Hematopoietic multipotent progenitor cell treated with erythropoietin and hydrocortisone succinate and interleukin-3 and kit ligand, for 8 days (in vitro differentiated cells): Measurements from ENCODE around the gene ZGPAT.

Experiments
- DNase-seq: peaks from one replicate; pipeline ENCODE4 v3.0.0-alpha.2; 2015

Gene ZGPAT

GRCh38 chr20:63693733-63694583 lies 13.9 kb upstream of the ZGPAT start:
- DNase-seq = no peak

DNA sequence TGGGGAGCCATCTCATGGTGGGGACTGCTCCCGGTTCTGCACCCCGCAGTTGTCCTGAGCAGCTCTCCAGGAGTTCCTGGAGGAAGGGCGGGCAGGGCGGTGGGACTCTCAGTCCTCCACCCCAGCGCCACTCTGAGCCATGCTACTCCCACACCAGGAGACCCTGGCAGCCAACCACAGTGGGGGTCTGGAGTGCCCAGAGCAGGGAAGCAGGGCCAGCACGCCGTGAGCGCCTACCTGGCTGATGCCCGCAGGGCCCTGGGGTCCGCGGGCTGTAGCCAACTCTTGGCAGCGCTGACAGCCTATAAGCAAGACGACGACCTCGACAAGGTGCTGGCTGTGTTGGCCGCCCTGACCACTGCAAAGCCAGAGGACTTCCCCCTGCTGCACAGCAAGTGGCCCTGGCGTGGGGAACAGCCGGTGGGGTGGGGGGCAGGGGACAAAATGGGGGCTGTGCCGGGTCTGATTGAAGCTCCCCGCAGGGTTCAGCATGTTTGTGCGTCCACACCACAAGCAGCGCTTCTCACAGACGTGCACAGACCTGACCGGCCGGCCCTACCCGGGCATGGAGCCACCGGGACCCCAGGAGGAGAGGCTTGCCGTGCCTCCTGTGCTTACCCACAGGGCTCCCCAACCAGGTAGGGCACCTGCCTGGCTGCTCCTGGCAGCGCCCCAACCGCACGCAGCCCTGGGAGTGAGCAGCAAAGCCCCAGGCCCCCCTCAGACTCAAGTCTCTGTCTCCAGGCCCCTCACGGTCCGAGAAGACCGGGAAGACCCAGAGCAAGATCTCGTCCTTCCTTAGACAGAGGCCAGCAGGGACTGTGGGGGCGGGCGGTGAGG lies 13.0 kb upstream of the ZGPAT start:
- no peak for DNase-seq

- DNase-seq = no peak
Measured at GRCh38 chr20:63695424-63696305, 12.2 kb upstream of the ZGPAT start.

GRCh38 chr20:63696306-63696627 lies 11.6 kb upstream of the ZGPAT start:
- DNase-seq = peak; percentile 19

DNA sequence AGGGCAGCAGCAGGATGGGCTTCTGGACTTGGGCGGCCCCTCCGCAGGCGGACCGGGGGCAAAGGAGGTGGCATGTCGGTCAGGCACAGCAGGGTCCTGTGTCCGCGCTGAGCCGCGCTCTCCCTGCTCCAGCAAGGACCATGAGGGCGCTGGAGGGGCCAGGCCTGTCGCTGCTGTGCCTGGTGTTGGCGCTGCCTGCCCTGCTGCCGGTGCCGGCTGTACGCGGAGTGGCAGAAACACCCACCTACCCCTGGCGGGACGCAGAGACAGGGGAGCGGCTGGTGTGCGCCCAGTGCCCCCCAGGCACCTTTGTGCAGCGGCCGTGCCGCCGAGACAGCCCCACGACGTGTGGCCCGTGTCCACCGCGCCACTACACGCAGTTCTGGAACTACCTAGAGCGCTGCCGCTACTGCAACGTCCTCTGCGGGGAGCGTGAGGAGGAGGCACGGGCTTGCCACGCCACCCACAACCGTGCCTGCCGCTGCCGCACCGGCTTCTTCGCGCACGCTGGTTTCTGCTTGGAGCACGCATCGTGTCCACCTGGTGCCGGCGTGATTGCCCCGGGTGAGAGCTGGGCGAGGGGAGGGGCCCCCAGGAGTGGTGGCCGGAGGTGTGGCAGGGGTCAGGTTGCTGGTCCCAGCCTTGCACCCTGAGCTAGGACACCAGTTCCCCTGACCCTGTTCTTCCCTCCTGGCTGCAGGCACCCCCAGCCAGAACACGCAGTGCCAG lies 11.0 kb upstream of the ZGPAT start, which contains the start of gene TNFRSF6B:
TNFRSF6B (plus strand) TSS at position 25 of the 729 bp plus-strand sequence; CDS start at position 141, 116 bp downstream.
- no peak for DNase-seq

- DNase-seq = no peak
Measured at GRCh38 chr20:63697357-63697867, 10.4 kb upstream of the ZGPAT start.

- no peak for DNase-seq
Measured at GRCh38 chr20:63697868-63698545, 9.8 kb upstream of the ZGPAT start.

DNA sequence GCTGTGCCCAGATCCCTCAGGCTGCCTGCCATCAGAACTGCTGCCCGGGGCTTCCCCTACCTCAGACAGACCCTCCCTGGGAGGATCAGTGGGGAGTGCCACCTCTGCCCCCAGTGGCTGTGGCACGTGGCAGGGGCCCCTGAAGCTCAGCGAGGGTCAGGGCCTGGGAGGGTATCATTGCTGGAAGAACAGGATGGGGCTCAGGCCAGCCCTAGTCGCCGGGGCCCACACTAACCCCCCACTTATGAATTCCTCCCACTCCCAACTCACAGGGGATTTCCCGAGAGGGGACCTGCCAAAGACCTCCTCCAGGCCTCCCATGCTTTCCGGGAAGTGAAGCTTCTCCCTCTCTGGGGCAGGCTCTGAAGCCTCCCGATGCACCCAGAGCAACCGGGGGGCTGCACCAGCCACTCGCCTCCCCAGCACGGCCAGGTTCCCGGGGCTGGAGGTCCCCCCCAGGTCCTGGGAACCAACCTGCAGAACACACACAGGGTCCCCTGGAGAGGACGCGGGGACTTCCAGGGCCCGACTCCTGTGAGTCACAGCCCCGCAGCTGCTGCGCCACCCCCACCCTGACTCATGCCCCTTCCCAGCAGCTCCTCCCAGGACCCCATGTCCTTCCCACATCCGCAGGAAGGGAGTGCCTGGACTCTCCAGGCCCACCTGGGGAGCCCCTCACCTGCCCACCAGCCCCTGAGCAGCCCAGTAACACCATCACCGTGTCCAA lies 8.9 kb upstream of the ZGPAT start:
- no peak for DNase-seq

DNA sequence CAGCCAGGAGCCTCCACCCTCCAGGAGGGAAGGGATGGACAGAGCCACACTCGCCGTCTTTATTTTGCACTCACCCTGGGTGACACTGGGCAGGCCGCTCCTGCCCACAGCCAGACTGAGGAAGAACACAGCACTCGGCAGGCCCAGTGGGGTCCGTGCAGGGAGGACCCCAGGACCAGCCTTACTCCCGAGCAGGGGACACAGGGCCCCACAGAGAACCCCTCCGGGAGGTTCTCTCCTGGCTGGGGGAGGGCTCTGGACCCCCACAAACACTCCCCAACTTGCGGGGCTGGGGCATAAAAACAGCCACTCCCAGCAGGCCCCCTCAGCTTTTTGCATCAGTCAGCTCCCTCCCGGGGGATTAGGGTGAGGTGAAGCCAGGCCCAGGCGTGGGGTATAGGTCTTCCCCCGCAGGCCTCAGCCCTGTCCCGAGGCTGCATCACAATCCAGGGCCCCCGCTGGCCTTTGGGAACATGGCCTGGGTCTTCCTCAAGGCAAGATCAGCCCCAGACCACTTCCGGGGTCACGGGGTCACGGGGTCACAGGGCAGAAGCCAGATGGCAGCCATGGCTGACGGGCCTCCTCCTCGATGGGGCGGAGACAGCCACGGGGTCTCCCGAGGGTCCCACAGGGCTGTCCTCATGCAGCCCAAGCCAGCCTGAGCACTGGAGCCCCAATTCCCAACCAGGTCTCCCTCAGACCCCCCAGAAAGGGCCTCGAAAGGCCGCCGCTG lies 8.2 kb upstream of the ZGPAT start:
- DNase-seq = no peak

GRCh38 chr20:63700199-63701050 lies 7.4 kb upstream of the ZGPAT start:
- no peak for DNase-seq

GRCh38 chr20:63701051-63701328 lies 6.8 kb upstream of the ZGPAT start:
- DNase-seq = no peak

DNA sequence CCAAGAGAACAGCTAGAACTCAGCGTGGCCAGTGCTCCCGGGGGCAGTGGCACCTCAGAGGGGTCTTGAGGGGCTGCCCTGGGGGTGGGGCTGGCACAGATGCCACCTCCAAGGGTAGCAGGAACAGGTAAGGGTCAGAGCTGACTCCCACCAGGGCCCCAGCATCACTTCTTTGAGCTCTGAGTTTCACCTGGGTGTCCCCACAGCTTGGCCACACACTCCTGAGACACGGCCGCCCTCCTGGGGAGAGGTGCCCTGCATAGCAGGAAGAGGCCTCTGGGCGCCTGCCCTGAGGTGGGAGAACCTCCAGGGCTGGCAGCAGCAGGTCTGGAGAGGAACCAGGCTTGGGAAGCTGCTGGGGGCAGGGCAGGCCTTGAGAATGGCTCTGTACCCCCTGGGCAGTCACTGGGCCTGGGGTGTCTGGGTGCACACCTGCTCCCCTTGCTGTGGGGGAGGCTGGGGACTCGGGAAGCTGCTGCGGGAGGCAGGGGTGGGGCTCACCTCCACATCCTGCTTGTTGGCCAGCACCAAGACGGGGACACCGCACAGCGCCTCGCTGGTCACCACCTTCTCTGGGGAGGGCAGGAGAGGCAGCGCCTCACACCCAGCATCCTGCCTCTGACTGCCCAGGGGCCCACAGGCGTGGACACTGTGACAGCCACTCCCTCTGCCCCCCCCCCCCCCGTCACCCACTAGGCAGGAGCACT lies 6.4 kb upstream of the ZGPAT start:
- no peak for DNase-seq

DNA sequence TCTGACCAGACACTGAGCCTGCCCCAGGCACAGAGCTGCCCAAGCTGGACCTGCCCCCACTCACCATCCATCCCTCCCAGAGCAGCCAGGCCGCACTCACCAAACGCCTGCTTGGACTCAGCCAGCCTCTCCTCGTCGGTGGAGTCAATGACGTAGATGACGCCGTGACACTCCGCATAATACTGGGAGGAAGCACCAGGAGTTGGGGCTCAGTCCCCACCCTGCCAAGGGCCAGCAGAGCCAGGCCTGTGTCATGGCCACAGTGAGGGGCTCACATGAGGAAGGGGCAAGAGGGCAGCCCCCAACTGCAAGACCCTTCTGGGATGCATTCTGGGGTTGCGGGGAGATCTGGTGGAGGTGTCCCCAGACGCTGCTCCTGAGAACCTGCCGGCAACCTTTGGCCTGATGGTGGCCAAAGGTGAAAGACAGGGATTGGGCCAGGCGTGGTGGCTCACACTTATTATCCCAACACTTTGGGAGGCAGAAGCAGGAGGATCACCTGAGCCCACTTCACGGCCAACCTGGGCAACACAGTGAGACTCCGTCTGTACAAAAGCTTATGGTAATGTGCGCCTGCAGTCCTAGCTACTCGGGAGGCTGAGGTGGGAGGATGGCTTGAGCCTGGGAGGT lies 5.7 kb upstream of the ZGPAT start:
- no peak for DNase-seq

GRCh38 chr20:63702751-63703470 lies 4.9 kb upstream of the ZGPAT start:
- no peak for DNase-seq

- DNase-seq = no peak
Measured at GRCh38 chr20:63703471-63703975, 4.3 kb upstream of the ZGPAT start.

DNA sequence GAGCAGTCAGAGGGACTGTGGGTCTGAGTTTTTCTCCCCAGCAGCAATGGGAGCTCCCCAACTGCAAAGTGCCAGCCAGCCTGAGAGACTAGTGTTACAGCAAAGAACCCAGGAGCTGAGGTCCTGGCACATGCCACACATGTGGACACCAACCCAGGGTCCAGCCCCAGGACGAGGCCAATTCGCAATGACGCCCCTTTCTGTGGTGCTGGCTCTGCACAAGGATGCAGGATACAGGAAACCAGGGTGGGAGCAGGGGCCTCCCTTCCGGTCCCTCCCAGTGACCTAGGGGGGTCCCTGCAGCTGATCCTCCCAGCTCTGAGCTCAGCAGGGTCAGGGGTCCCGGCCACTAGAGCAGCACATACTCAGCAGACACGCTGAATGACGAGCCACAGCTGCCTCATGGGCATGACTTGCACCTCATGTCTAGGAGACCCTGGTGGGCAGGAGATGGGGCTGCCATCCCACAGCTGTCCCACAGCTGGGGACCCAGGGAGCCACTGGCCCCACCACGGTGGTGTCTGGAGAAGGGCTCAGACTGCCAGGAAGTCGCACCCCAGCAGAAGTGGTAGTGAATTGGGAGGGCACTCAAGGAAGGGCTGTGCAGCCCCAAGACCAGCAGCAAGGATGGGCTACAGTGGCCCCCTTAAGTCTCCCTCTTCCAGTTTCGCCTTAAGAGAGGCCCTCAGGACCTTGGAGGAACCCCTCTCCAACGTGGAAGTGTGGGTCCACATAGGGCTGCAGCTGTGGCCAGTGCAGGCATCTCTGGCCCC lies 3.7 kb upstream of the ZGPAT start:
- no peak for DNase-seq

DNA sequence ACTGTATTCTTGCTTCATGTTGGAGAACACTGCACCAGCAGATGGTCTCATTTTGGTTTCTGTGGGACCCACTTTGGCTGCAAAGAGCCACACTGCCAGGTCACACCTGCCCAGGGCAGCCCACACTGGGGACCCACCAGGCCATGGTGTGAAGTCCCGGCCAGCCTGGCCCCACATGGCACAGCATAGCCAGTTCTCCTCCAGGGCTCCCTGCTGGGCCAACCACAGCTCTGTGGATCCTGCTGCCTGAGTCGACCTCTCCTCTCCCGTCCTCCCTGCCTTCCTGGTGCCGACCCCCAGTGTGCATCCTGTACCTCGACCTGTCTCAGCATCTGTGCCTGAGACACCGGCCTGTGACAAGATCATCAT lies 3.1 kb upstream of the ZGPAT start:
- no peak for DNase-seq
